ENCODE data around the gene CRACDL.

CRACDL gene

GRCh38 chr2:98849113-98849512 lies 86.9 kb downstream of the CRACDL start:
- no peak for DNase-seq

DNA sequence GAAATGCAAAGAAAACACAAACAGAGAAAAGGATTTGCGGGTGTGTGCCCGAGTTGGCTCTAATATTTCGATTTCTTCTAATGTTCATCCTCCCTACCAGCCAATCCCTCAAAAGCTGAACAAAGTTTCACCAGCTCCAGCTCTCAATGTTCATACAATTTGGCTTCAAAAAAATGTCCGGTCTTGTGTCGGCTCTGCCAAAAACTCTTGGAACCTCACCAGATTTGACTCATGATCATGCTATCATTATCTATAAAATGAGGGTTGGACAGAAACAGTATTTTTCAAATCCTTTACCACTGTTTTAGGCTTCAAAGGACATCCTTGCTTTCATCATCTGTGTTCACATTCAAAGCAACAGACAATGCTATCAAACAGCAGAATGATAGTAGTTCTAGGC lies 88.2 kb downstream of the CRACDL start:
- no peak for DNase-seq

GRCh38 chr2:98846041-98846440 lies 90.0 kb downstream of the CRACDL start:
- no peak for DNase-seq

GRCh38 chr2:98842136-98842535 lies 93.9 kb downstream of the CRACDL start:
- DNase-seq = no peak

GRCh38 chr2:98839292-98839691 lies 96.7 kb downstream of the CRACDL start:
- peak; percentile 60 for DNase-seq

DNA sequence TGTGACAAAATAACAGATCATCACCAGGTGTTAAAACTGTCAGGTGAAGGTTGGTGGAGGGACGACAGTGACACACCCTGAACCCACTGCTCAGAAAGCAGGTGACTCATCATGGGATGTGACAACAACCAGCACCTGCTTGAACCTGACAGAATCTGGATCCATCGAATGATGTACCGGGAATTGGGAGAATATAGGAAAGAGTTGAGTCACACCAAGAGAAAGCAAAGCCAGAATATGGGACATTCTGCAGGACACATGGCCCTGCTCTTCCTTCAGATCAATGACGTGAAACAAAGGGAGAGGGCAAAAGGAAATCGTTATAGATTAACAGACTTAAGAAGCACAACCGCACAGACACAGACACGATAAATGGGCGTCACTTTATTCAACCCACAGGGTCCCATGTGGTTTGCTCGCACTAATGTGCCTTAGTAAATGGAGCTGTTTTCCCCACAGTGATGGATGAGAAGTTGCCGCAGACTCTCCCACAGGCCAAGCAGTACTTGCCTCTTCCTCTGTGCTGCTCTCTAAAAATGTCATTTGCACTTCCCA lies 100.1 kb downstream of the CRACDL start:
- DNase-seq = no peak

DNA sequence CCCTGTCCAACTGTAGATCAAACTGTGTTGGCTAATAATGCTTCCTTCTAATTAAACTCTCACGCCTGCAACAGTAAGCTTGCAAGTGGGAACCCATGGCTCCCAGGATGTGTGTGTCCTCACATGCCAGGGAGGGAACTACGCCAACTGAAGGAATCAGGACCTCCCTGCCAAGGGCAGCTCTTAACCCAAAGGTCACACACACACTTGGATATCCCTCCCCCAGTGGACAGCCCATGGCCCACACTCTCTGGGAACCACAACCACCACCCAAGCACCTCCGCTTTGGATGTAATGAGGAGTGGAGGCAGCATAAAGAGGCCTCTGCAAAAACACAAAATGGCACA lies 102.1 kb downstream of the CRACDL start:
- no peak for DNase-seq

DNA sequence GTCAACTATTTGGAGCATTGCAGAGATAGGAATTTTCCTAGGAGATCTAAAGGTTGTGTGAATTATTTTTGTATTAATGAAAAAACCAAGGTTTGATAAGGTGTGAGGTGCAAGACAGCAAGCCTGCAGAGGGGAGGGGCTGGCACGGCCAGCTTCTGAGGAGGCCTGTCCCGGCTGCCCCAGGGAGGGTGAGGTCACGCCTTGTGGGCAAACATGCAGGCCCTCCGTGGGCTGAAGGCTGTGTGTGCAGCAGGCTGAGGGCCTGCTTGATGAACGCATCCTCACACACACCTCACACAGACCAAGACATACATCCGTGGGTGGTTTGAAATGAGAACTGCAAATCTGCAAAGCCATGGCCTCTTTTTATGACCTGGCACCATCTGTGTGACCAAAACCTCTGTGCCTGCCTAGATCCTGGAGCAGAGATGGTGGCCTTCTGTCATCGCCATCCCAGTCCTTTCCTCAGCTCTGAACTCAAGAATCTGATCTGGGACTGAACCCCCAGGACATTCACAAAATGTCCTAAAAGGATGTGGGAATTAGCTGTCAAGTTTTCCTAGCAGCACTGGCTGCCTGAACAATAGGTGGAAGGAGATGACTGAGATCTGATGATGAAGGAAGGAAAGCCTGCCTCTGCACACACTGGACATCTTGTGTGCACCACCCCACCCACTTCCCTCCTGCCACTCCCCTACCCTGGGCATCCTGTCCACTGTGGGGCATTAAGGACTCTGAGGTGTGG lies 102.7 kb downstream of the CRACDL start:
- DNase-seq = no peak

DNA sequence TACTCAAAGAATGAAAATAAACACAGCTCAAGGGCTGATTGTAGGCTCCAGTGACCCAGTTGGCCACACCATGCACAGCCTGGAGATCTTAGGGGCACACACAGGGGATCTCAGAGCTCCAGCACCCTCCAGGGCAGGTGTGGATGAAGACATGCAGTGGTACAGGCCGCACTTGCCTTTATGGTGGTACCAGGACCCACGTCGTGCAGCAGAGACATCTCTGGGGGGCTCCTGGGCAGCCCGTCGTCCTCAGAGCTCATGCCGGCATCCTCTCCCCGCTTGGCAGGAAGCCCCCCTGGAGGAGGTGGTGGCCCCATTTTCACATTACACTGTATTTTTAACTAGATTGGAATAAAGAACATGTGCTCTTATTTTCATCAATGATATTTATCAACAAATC lies 103.9 kb downstream of the CRACDL start:
- no peak for DNase-seq

DNA sequence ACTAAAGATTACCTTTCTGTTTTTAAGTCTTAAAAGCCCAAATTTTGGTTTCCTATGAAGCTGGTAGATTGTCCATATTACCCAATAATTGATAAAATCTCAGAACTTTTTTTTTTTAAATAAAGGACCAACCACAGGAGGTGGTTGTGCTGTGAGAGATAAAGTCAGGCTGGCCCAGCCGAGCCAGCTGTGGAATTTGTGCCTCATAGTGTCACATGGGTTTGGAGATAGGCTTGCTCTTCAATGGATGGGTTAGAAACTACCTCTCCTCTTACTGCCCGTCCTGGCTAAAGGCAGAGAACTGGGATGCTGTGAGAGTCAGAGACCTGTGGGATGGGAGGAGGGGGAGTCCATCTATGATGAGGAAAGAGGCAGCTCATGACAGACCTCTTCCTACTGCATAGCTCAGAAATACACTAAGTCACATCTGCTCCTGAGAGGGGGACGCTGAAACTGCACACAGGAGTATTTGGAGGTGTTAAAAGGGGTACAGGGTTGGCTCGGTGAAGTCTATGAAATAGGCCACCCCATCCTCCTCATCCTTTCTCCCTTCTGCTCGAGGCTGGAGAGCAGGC lies 105.4 kb downstream of the CRACDL start:
- no peak for DNase-seq

GRCh38 chr2:98829581-98830270 lies 106.3 kb downstream of the CRACDL start:
- DNase-seq = no peak

- DNase-seq = no peak
Observed at GRCh38 chr2:98828793-98829371, 107.1 kb downstream of the CRACDL start.

DNA sequence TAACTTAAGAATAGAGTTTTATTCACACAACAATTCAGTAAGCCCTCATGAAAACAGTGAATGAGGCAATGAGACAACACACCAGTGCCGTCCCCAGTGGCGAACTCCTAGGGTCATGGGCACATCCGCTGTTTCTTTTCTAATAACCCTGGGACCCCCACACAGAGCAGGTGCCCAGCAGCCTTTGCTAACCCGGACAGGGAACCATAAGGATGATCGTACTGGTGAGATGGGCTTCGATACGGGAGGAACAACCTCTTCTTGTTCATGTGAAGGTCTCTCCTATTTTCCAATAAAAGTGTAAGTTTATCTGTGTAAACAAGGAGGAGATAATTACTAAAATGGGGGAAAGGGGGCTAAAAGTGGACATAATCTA lies 107.7 kb downstream of the CRACDL start:
- no peak for DNase-seq

- DNase-seq = no peak
Observed at GRCh38 chr2:98827625-98828368, 108.2 kb downstream of the CRACDL start.

DNA sequence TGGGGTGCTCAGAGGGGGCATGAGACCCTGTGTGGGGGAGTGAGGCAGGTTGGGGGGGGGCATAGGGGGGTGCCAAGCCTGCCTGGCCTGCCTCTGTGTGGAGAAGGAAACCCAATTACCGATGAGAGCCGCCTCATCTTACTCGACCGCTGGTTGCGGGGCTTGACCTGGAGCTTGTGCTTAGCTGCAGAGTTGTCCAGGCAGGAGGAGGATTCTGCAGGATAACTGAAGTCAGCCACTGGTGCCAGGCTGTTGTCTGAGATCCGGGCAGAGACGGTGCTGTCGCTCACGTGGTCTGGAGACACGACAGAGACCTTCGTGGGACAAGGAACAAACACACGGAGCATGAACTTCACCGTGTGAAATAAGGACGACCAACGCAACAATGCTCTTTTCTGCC lies 109.2 kb downstream of the CRACDL start:
- no peak for DNase-seq

DNA sequence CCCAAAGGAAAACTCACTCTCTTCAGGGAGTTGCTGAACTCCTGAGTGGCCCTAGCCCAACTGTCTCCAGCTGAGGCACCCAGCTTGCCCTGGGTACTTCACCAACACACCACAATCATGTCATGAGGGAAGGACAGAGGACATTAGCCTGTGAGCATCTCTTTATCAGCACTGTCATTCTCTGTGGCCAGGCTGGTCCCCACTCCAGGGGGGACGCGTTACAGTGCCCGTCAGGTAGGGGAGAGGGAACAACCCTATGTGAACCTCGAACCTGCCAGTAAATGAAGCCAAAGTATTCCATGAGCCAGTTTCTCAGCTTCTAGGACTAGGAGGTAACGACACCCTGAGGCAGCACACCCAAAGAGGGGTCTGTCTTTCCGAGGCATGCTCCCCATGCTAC lies 110.2 kb downstream of the CRACDL start:
- no peak for DNase-seq

DNA sequence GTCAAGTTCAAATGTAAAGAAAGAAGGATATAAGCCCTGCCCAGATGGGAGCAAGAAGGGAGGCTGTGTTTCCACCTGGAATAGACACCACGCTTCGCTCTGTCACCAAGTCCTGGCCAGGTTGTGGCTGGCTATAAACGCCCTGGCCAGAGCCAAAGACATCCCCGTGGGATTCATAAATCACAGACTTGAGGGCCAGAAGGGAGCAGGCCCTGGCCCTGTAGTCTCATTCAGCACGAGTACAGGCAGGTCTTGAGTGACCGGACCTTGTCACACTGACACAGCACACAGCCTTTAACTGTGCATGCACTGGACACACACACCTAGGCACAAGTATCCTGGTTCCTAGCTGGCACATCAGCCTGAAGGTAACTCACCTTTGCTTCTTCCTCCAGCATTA lies 110.6 kb downstream of the CRACDL start:
- no peak for DNase-seq

- no peak for DNase-seq
Observed at GRCh38 chr2:98825020-98825350, 111.0 kb downstream of the CRACDL start.

DNA sequence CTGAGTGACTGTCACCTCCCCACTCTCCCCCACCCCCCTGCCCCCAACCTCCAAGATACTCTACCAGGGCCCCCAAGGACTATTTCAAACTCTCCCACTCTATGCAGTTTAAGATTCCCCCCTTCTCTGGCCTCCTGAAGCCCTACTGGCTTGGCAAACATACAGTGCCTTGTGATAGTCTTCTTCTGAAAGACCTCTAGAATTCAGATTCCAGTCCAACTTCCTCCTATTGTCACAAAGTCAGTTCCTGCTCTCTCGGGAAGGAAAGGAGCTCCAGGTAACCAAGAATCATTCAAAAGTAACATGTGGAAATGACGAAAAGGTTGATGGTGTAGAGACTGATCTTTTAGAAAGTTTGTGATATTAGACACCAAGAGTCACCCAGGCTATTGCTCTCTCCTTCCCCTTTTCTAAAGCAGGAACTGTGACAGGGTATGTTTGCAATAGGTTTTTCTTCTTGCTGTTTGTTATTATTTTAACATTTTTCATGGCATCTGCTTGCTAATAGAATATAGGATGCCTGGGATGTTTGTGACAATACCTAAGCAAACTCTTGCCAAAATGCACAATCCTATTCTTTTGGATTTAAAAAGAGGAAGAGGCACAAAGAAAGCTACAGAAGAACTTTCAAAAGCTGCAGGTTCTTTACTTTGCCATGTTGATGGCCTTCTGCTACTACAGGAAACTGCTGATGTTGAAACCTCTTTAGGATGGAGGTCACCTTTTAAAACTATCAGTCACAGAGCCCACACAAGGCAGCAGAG lies 111.6 kb downstream of the CRACDL start:
- DNase-seq = no peak

GRCh38 chr2:98823196-98824170 lies 112.5 kb downstream of the CRACDL start:
- DNase-seq = no peak
